Tibial artery (tissue), 4 donors: Measurements from ENCODE around the gene NHSL1.

ENCODE experiments used
- DNase-seq, 2 donors: peaks; one replicate each; pipeline ENCODE4 v3.0.0-alpha.2; 2019
- H3K27ac ChIP-seq, 2 donors: fragments of 200-600 bp; sonication (generic) in 1 of 2; 1 replicate in 1 of 2; 2 replicates in 1 of 2; pipeline ENCODE4 v1.5.1; 2018 to 2019; ENCODE audit warnings: mild to moderate bottlenecking in 1 of 2
- H3K27me3 ChIP-seq, 2 donors: fragments of 200-600 bp; sonication (generic) in 1 of 2; one replicate each; pipeline versions ENCODE4 v1.5.1 to v1.6.0; 2016 to 2019
- H3K36me3 ChIP-seq, 3 donors: fragments of 200-600 bp; sonication (generic) in 2 of 3; one replicate each; pipeline ENCODE4 v1.5.1; 2016 to 2019; ENCODE audit warnings: mild to moderate bottlenecking in 2 of 3
- H3K4me1 ChIP-seq, 4 donors: fragments of 200-600 bp; sonication (generic) in 2 of 4; 1 replicate in 3 of 4; 2 replicates in 1 of 4; pipeline ENCODE4 v1.5.1; 2016 to 2019
- H3K4me3 ChIP-seq, 2 donors: fragments of 200-600 bp; sonication (generic) in 1 of 2; 1 replicate in 1 of 2; 2 replicates in 1 of 2; pipeline ENCODE4 v1.5.1; 2018 to 2019; ENCODE audit warnings: mild to moderate bottlenecking in 2 of 2
- H3K9me3 ChIP-seq, 3 donors: fragments of 200-600 bp; sonication (generic) in 1 of 3; one replicate each; pipeline ENCODE4 v1.5.1; 2016 to 2019
- intact Hi-C: fragments of 100-400 bp; cut with DNase I; formaldehyde crosslinking; loops from one replicate; pipeline ENCODE4 v1.15.0; 2023; ENCODE audit warnings: low total_unique reads
- TF ChIP-seq, protein P1 (sequence below), 2 experiments: fragments of 200-600 bp in 1 of 2; fragments of 450-650 bp in 1 of 2; IDR thresholded peaks; one replicate each; pipeline ENCODE4 v1.5.1; 2017 to 2019; ENCODE audit warnings: antibody characterized with exemption in 2 of 2, mild to moderate bottlenecking in 1 of 2, moderate library complexity in 1 of 2

Gene NHSL1

GRCh38 chr6:138456401-138456790 lies 42.9 kb downstream of the NHSL1 start:
- intact Hi-C loops = no loop called here
- no peak for DNase-seq
- no peak overlapping the region for H3K27ac ChIP-seq

DNA sequence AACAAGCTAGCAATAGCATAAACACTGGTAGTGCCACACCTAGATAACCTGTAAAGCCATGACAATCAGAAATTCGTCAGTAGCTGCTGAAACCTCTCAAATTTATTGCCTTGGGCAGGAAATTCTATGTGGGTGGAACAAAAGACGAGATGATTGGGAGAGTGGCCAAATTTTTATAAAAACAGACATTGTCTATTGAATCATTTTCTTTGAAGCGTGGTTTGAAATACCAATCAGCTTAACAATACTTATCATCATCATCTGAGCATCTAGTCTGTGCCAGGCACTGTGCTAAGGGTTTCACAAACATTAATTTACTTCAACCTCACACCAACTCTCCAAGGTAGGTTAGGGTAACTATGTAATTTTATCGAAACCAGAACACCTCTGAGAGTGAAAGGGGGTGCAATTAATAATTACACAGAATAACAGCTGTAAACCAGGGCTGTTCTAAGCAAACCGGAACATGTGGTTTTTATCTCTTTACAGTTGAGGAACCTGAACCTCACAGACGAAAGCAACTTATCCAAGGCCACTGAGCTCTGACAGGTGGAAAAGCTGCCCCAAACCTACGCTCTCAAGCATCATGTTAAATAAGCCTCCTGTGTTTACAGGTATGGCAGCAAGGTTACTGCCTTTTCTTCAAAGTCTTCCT lies 43.4 kb downstream of the NHSL1 start:
- TF ChIP-seq, protein P1, sequence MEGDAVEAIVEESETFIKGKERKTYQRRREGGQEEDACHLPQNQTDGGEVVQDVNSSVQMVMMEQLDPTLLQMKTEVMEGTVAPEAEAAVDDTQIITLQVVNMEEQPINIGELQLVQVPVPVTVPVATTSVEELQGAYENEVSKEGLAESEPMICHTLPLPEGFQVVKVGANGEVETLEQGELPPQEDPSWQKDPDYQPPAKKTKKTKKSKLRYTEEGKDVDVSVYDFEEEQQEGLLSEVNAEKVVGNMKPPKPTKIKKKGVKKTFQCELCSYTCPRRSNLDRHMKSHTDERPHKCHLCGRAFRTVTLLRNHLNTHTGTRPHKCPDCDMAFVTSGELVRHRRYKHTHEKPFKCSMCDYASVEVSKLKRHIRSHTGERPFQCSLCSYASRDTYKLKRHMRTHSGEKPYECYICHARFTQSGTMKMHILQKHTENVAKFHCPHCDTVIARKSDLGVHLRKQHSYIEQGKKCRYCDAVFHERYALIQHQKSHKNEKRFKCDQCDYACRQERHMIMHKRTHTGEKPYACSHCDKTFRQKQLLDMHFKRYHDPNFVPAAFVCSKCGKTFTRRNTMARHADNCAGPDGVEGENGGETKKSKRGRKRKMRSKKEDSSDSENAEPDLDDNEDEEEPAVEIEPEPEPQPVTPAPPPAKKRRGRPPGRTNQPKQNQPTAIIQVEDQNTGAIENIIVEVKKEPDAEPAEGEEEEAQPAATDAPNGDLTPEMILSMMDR (IDR thresholded peaks at IDR 0.05) = no peak
- Histone ChIP-seq H3K27me3 (no peaks in the 10 kb centered on the region), H3K27ac (no peak overlapping the region), H3K4me1 (no peaks in the 10 kb centered on the region), H3K4me3 (no peak overlapping the region), H3K9me3 (no peaks in the 10 kb centered on the region), H3K36me3 (no peaks in the 10 kb centered on the region)
- DNase-seq = no peak
- intact Hi-C loops = no loop called here

More at GRCh38 chr6:138456401-138456790, 42.9 kb downstream of the NHSL1 start:
- Histone ChIP-seq H3K4me1 (no peaks in the 10 kb centered on the region), H3K36me3 (no peaks in the 10 kb centered on the region), H3K27me3 (no peaks in the 10 kb centered on the region), H3K4me3 (no peak overlapping the region), H3K9me3 (no peaks in the 10 kb centered on the region)
- TF ChIP-seq, protein P1 (IDR thresholded peaks at IDR 0.05) = no peak

- Histone ChIP-seq H3K4me1 (no peaks in the 10 kb centered on the region), H3K27ac (no peak overlapping the region), H3K27me3 (no peaks in the 10 kb centered on the region), H3K9me3 (no peaks in the 10 kb centered on the region), H3K36me3 (no peaks in the 10 kb centered on the region), H3K4me3 (no peak overlapping the region)
- TF ChIP-seq, protein P1 (IDR thresholded peaks at IDR 0.05) = no peak
- no peak for DNase-seq
- intact Hi-C loops = no loop called here
Observed at GRCh38 chr6:138454981-138455706, 44.1 kb downstream of the NHSL1 start.

DNA sequence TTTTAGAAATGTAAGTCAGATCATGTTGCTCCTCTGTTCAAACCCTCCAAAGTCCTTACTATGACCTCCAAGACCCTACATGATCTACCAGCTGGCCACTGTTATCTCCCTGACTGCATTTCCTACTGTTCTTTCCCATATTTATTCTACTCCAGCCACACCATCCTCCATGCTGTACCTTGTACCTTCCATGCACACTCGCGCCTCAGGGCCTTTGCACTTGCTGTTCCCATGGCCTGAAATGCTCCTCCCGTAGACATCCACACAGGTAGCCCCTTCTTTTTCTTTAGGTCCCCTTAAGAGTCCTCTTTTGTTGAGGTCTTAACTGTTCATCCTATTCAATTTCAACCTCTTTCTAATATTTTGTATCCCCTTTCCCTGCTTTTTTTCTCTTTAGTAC lies 48.3 kb downstream of the NHSL1 start:
- no peaks in the 10 kb centered on the region for H3K9me3 ChIP-seq
- no peak overlapping the region for H3K4me3 ChIP-seq
- H3K27me3 ChIP-seq = no peaks in the 10 kb centered on the region
- H3K36me3 ChIP-seq = no peaks in the 10 kb centered on the region
- H3K4me1 ChIP-seq = no peaks in the 10 kb centered on the region
- intact Hi-C loops = no loop called here
- DNase-seq = no peak
- TF ChIP-seq, protein P1 (IDR thresholded peaks at IDR 0.05) = no peak
- no peak overlapping the region for H3K27ac ChIP-seq

- Histone ChIP-seq H3K9me3 (no peaks in the 10 kb centered on the region), H3K27ac (no peak overlapping the region), H3K36me3 (no peaks in the 10 kb centered on the region), H3K4me1 (no peaks in the 10 kb centered on the region), H3K4me3 (no peak overlapping the region), H3K27me3 (no peaks in the 10 kb centered on the region)
- intact Hi-C loops = no loop called here
- no peak for DNase-seq
- TF ChIP-seq, protein P1 (IDR thresholded peaks at IDR 0.05) = no peak
Observed at GRCh38 chr6:138450445-138450844, 48.8 kb downstream of the NHSL1 start.
